Mesenchymal stem cell (in vitro differentiated cells and primary cell): Measurements from ENCODE around the gene OVCH1.

Source experiments
- DNase-seq: peaks from one replicate; pipeline ENCODE4 v3.0.0-alpha.2; 2013
- H2AFZ ChIP-seq: one replicate; pipeline ENCODE4 v1.6.1; 2013; ENCODE audit warnings: low read depth, mild to moderate bottlenecking, control low read depth, inconsistent platforms, low read length, moderate library complexity
- H2AK5ac ChIP-seq: 2 replicates; pipeline ENCODE4 v1.6.1; 2013; ENCODE audit warnings: low read length, moderate library complexity, mild to moderate bottlenecking, inconsistent platforms; ENCODE audit not compliant: severe bottlenecking
- H2BK120ac ChIP-seq: one replicate; pipeline ENCODE4 v1.6.1; 2013; ENCODE audit warnings: low read depth, mild to moderate bottlenecking, inconsistent platforms, low read length, moderate library complexity
- H2BK12ac ChIP-seq, 2 experiments: one replicate each; pipeline ENCODE4 v1.6.1; 2013; ENCODE audit warnings: inconsistent platforms in 2 of 2, low read length in 2 of 2, mild to moderate bottlenecking in 2 of 2, moderate library complexity in 2 of 2, control low read depth in 1 of 2
- H2BK15ac ChIP-seq: one replicate; pipeline ENCODE4 v1.6.1; 2013; ENCODE audit warnings: mild to moderate bottlenecking, low read depth, inconsistent platforms; ENCODE audit not compliant: poor library complexity, severe bottlenecking
- H2BK5ac ChIP-seq: 2 replicates; pipeline ENCODE4 v1.6.1; 2013; ENCODE audit warnings: low read depth, mild to moderate bottlenecking, low read length, control low read depth, inconsistent platforms; ENCODE audit not compliant: poor library complexity, severe bottlenecking
- H3K14ac ChIP-seq, 2 experiments: one replicate each; pipeline ENCODE4 v1.6.1; 2013; ENCODE audit warnings: inconsistent platforms in 2 of 2, low read length in 2 of 2, control low read depth in 1 of 2, mild to moderate bottlenecking in 1 of 2, moderate library complexity in 1 of 2
- H3K18ac ChIP-seq, 2 experiments: one replicate each; pipeline ENCODE4 v1.6.1; 2013; ENCODE audit warnings: inconsistent platforms in 2 of 2, low read length in 2 of 2, control low read depth in 1 of 2, low read depth in 1 of 2, mild to moderate bottlenecking in 1 of 2
- H3K23ac ChIP-seq, 2 experiments: one replicate each; pipeline ENCODE4 v1.6.1; 2013; ENCODE audit warnings: inconsistent platforms in 2 of 2, low read length in 2 of 2, mild to moderate bottlenecking in 2 of 2, moderate library complexity in 2 of 2, control low read depth in 1 of 2
- H3K27ac ChIP-seq: 2 replicates; pipeline ENCODE4 v1.5.1; 2013; ENCODE audit warnings: mild to moderate bottlenecking, moderate library complexity, low read length, control low read depth, inconsistent platforms; ENCODE audit not compliant: poor library complexity, severe bottlenecking
- H3K27me3 ChIP-seq, 2 experiments: 2 replicates each; pipeline versions ENCODE4 v1.6.1 to v1.7.0; 2013; ENCODE audit warnings: low read length in 2 of 2, mild to moderate bottlenecking in 2 of 2, moderate library complexity in 2 of 2, control low read depth in 1 of 2, inconsistent platforms in 1 of 2; ENCODE audit not compliant: control insufficient read depth in 1 of 2, insufficient read depth in 1 of 2
- H3K36me3 ChIP-seq, 2 experiments: 2 replicates each; pipeline versions ENCODE4 v1.6.1 to v1.7.0; 2013; ENCODE audit warnings: low read length in 2 of 2, control low read depth in 1 of 2, inconsistent platforms in 1 of 2, low read depth in 1 of 2, mild to moderate bottlenecking in 1 of 2; ENCODE audit not compliant: insufficient read depth in 2 of 2, control insufficient read depth in 1 of 2
- H3K4ac ChIP-seq, 2 experiments: one replicate each; pipeline ENCODE4 v1.6.1; 2013; ENCODE audit warnings: inconsistent platforms in 2 of 2, low read length in 2 of 2, mild to moderate bottlenecking in 2 of 2, moderate library complexity in 2 of 2, control low read depth in 1 of 2, low read depth in 1 of 2
- H3K4me1 ChIP-seq: 2 replicates; pipeline ENCODE4 v1.6.1; 2013; ENCODE audit warnings: low read depth, low read length, control low read depth; ENCODE audit not compliant: control insufficient read depth, insufficient read depth
- H3K4me2 ChIP-seq: 2 replicates; pipeline ENCODE4 v1.6.1; 2013; ENCODE audit warnings: low read length, mild to moderate bottlenecking, inconsistent platforms; ENCODE audit not compliant: poor library complexity, severe bottlenecking
- H3K4me3 ChIP-seq, 2 experiments: 2 replicates each; pipeline versions ENCODE4 v1.5.1 to v1.7.0; 2013; ENCODE audit warnings: low read length in 2 of 2, mild to moderate bottlenecking in 2 of 2, control low read depth in 1 of 2, low read depth in 1 of 2; ENCODE audit not compliant: insufficient read depth in 1 of 2
- H3K79me1 ChIP-seq: replicated peaks from 2 replicates; pipeline ENCODE4 v1.6.1; 2013; ENCODE audit warnings: mild to moderate bottlenecking, control low read depth, low read length, inconsistent platforms; ENCODE audit not compliant: poor library complexity, severe bottlenecking
- H3K9ac ChIP-seq: 2 replicates; pipeline ENCODE4 v1.7.0; 2013; ENCODE audit warnings: mild to moderate bottlenecking, low read length, moderate library complexity
- H3K9me3 ChIP-seq: 2 replicates; pipeline ENCODE4 v1.7.0; 2013; ENCODE audit warnings: mild to moderate bottlenecking, low read length; ENCODE audit not compliant: control insufficient read depth
- H4K8ac ChIP-seq: one replicate; pipeline ENCODE4 v1.6.1; 2013; ENCODE audit warnings: inconsistent platforms, mild to moderate bottlenecking, low read length, moderate library complexity
- H4K91ac ChIP-seq: one replicate; pipeline ENCODE4 v1.6.1; 2013; ENCODE audit warnings: mild to moderate bottlenecking, low read length, inconsistent platforms
- WGBS: methylation state at CpG from one replicate; pipeline ENCODE4 v1.1.7; 2013; ENCODE audit warnings: mixed read lengths; 5-methylcytosine and 5-hydroxymethylcytosine counted together

Gene OVCH1

GRCh38 chr12:29486972-29487371 lies 10.5 kb downstream of the OVCH1 start:
- no peak overlapping the region for H2AK5ac ChIP-seq
- no peak overlapping the region for H2BK15ac ChIP-seq
- H4K91ac ChIP-seq = no peak overlapping the region
- no peaks in the 10 kb centered on the region for H3K27me3 ChIP-seq
- H2BK12ac ChIP-seq = no peak overlapping the region
- WGBS = 67% methylated on average over 2 of the region's 2 CpGs
- H2BK120ac ChIP-seq = no peak overlapping the region
- no peak overlapping the region for H3K9ac ChIP-seq
- H2AFZ ChIP-seq = no peak overlapping the region
- no peak for DNase-seq
- H2BK5ac ChIP-seq = no peak overlapping the region
- no peaks in the 10 kb centered on the region for H3K79me1 ChIP-seq
- no peak overlapping the region for H3K18ac ChIP-seq
- H3K14ac ChIP-seq = no peak overlapping the region
- H4K8ac ChIP-seq = no peak overlapping the region
- no peak overlapping the region for H3K4ac ChIP-seq
- H3K4me1 ChIP-seq = no peaks in the 10 kb centered on the region
- H3K27ac ChIP-seq = no peak overlapping the region
- H3K23ac ChIP-seq = no peak overlapping the region
- no peak overlapping the region for H3K4me3 ChIP-seq
- no peak overlapping the region for H3K4me2 ChIP-seq
- peaks cover 0 to 3% of the 10 kb centered on the region in 2 experiments for H3K36me3 ChIP-seq
- H3K9me3 ChIP-seq = no peaks in the 10 kb centered on the region

GRCh38 chr12:29463198-29463597 lies 34.3 kb downstream of the OVCH1 start:
- H3K18ac ChIP-seq = no peak overlapping the region
- H3K4me2 ChIP-seq = no peak overlapping the region
- H2BK5ac ChIP-seq = no peak overlapping the region
- H3K23ac ChIP-seq = no peak overlapping the region
- H3K4ac ChIP-seq = no peak overlapping the region
- H2BK15ac ChIP-seq = no peak overlapping the region
- H3K27ac ChIP-seq = no peak overlapping the region
- no peak overlapping the region for H3K4me3 ChIP-seq
- WGBS = 90% methylated on average over 4 of the region's 4 CpGs
- H4K91ac ChIP-seq = no peak overlapping the region
- H2AFZ ChIP-seq = no peak overlapping the region
- H2BK12ac ChIP-seq = no peak overlapping the region
- no peak overlapping the region for H3K9ac ChIP-seq
- H3K36me3 ChIP-seq = peaks cover 0 to 8% of the 10 kb centered on the region in 2 experiments
- H3K9me3 ChIP-seq = no peaks in the 10 kb centered on the region
- H4K8ac ChIP-seq = no peak overlapping the region
- no peak overlapping the region for H3K14ac ChIP-seq
- H3K79me1 ChIP-seq = no peaks in the 10 kb centered on the region
- no peak for DNase-seq
- H2BK120ac ChIP-seq = no peak overlapping the region
- no peaks in the 10 kb centered on the region for H3K27me3 ChIP-seq
- no peak overlapping the region for H2AK5ac ChIP-seq
- no peaks in the 10 kb centered on the region for H3K4me1 ChIP-seq

- Histone ChIP-seq H3K9ac (no peak overlapping the region), H3K4me3 (no peak overlapping the region), H3K4ac (no peak overlapping the region), H3K23ac (no peak overlapping the region), H2BK15ac (no peak overlapping the region), H3K4me2 (no peak overlapping the region), H4K91ac (no peak overlapping the region), H3K4me1 (no peaks in the 10 kb centered on the region), H2AK5ac (no peak overlapping the region), H2BK120ac (no peak overlapping the region), H4K8ac (no peak overlapping the region), H2BK5ac (no peak overlapping the region), H3K36me3 (peaks cover 0 to 8% of the 10 kb centered on the region in 2 experiments), H3K27ac (no peak overlapping the region), H3K79me1 (no peaks in the 10 kb centered on the region), H2BK12ac (no peak overlapping the region), H2AFZ (no peak overlapping the region), H3K27me3 (no peaks in the 10 kb centered on the region), H3K14ac (no peak overlapping the region), H3K18ac (no peak overlapping the region), H3K9me3 (no peaks in the 10 kb centered on the region)
- no peak for DNase-seq
- 55% methylated on average over 1 of the region's 2 CpGs for WGBS
These were observed 37.4 kb downstream of the OVCH1 start for GRCh38 chr12:29460082-29460481.

- Histone ChIP-seq H3K4ac (no peak overlapping the region), H2AK5ac (no peak overlapping the region), H2AFZ (no peak overlapping the region), H3K18ac (no peak overlapping the region), H3K9ac (no peak overlapping the region), H3K9me3 (no peaks in the 10 kb centered on the region), H3K4me2 (no peak overlapping the region), H3K4me1 (no peaks in the 10 kb centered on the region), H3K27me3 (no peaks in the 10 kb centered on the region), H4K91ac (no peak overlapping the region), H3K27ac (no peak overlapping the region), H2BK12ac (no peak overlapping the region), H2BK5ac (no peak overlapping the region), H3K4me3 (no peak overlapping the region), H3K36me3 (no peaks in the 10 kb centered on the region), H3K23ac (no peak overlapping the region), H2BK15ac (no peak overlapping the region), H3K14ac (no peak overlapping the region), H4K8ac (no peak overlapping the region), H3K79me1 (no peaks in the 10 kb centered on the region), H2BK120ac (no peak overlapping the region)
- 84% methylated on average over 1 of the region's 1 CpG for WGBS
- no peak for DNase-seq
These were observed 42.4 kb downstream of the OVCH1 start for GRCh38 chr12:29455087-29455486.
